Ovary (tissue), 9 donors: Measurements from ENCODE around the gene WDR38. TPM values are rescaled to one million over a fixed set of nuclear protein-coding genes. Genes with fewer than 3 reads are reported as not detected.

Source experiments
- DNase-seq, 5 donors: peaks; one replicate each; pipeline ENCODE4 v3.0.0-alpha.2; 2019 to 2020
- H3K27ac ChIP-seq, 2 donors: fragments of 200-600 bp; one replicate each; pipeline versions ENCODE4 v1.5.1 to v1.8.0; 2019 to 2022
- H3K27me3 ChIP-seq: fragments of 200-600 bp; one replicate; pipeline ENCODE4 v1.8.0; 2022
- H3K36me3 ChIP-seq: fragments of 200-600 bp; sonication (generic); one replicate; pipeline ENCODE4 v1.5.1; 2019
- H3K4me1 ChIP-seq: one replicate; pipeline ENCODE4 v1.8.1; 2013; ENCODE audit warnings: mild to moderate bottlenecking, moderate library complexity; ENCODE audit not compliant: insufficient read depth
- H3K4me3 ChIP-seq: fragments of 200-600 bp; sonication (generic); one replicate; pipeline ENCODE4 v1.5.1; 2017
- H3K9me3 ChIP-seq, 2 donors: fragments of 200-600 bp in 1 of 2; sonication (generic) in 1 of 2; one replicate each; pipeline versions ENCODE4 v1.5.1 to v1.8.1; 2013 to 2019; ENCODE audit warnings: mild to moderate bottlenecking in 1 of 2, moderate library complexity in 1 of 2
- CTCF ChIP-seq, 3 donors: fragments of 450-650 bp in 2 of 3; fragments of 200-600 bp in 1 of 3; IDR thresholded peaks; one replicate each; pipeline versions ENCODE4 v1.5.1 to v1.8.0; 2016 to 2022; ENCODE audit warnings: antibody characterized with exemption in 3 of 3, mild to moderate bottlenecking in 1 of 3
- EP300 ChIP-seq: sonication (generic); formaldehyde crosslinking; IDR thresholded peaks from one replicate; pipeline ENCODE4 v1.6.1; 2017; ENCODE audit warnings: antibody characterized with exemption
- POLR2A ChIP-seq: fragments of 450-650 bp; IDR thresholded peaks from one replicate; pipeline ENCODE4 v1.6.1; 2017; ENCODE audit warnings: antibody characterized with exemption, mild to moderate bottlenecking, moderate library complexity
- WGBS, 3 donors: extraction: QIAGEN DNeasy Blood & Tissue Kit in 1 of 3; methylation state at CpG; one replicate each; pipeline versions ENCODE4 v1.1.5 to v1.1.7; 2013 to 2017; 5-methylcytosine and 5-hydroxymethylcytosine counted together
- intact Hi-C, 4 donors: fragments of 100-400 bp; cut with DNase I; formaldehyde crosslinking; loops; one replicate each; pipeline versions ENCODE4 v1.11.0 to v1.15.1; 2022 to 2023
- polyA plus RNA-seq, 2 donors: library from polyadenylated mRNA; stranded (reverse); fragments of 200-250 nt in 1 of 2; fragments of 350-450 nt in 1 of 2; fragmentation: Illumina TruSeq in 1 of 2; extraction: RNeasy Lipid Tissue Mini Kit (QIAGEN cat#74804) in 1 of 2; gene quantifications; one replicate each; pipeline ENCODE4 v1.2.3, GENCODE V29; 2013 to 2014
- total RNA-seq, 7 donors: library from RNA; depleted of rRNA in 2 of 7; stranded (reverse); fragments of >200 nt in 2 of 7; fragmentation: NEBNext Ultra II Directional in 3 of 7; extraction: Animal tissue kit (Norgen Biotek cat#: 25700) in 3 of 7; gene quantifications; one replicate each; pipeline versions ENCODE4 v1.1.0 to v1.2.4, GENCODE V29; 2016 to 2023
- donor health status: DM: no; HTN: no; CAD: no; lungs with moderate emphysema.
- donor health status: DM: no; HTN: no; CAD: no.
- donor health status: Bipolar disorder and iron deficiency.
- donor health status: DM: yes; HTN: yes; CAD: no.
- donor health status: DM: no; HTN: no; CAD: no.
- donor health status: DM: yes; HTN: yes; CAD: no.

WDR38 gene
- total and polyA plus RNA-seq, 9 donors, result 0.94 to 22.5 (median 1.4) TPM; not detected in 5

- DNase-seq, result no peak
- H3K4me3 ChIP-seq, result no peak overlapping the region
- peaks cover 14% of the 10 kb centered on the region for H3K4me1 ChIP-seq
- TF ChIP-seq CTCF (IDR thresholded peaks at IDR 0.05), result no peak
- TF ChIP-seq EP300, result no peak
- TF ChIP-seq POLR2A, result no peak
- no peak overlapping the region for H3K27ac ChIP-seq
- intact Hi-C loops, result loop anchor here in 1 of 4 donors (10.0 kb wide), 1 partner anchor 64 kb away; no protein-coding TSS in a partner anchor
- H3K9me3 ChIP-seq, result no peaks in the 10 kb centered on the region
- H3K36me3 ChIP-seq, result no peaks in the 10 kb centered on the region
- no peaks in the 10 kb centered on the region for H3K27me3 ChIP-seq
- 72 to 81% (median 78%) methylated on average over 11 of the region's 11 CpGs for WGBS, 3 donors
These were observed 17.9 kb downstream of the WDR38 start for GRCh38 chr9:124871156-124871561.

GRCh38 chr9:124873664-124874063 lies 20.4 kb downstream of the WDR38 start:
- Histone ChIP-seq H3K4me3 (no peak overlapping the region), H3K36me3 (no peaks in the 10 kb centered on the region), H3K4me1 (peaks cover 11% of the 10 kb centered on the region), H3K27ac (no peak overlapping the region), H3K9me3 (no peaks in the 10 kb centered on the region), H3K27me3 (no peaks in the 10 kb centered on the region)
- DNase-seq, result no peak
- 87 to 92% (median 88%) methylated on average over 14 of the region's 14 CpGs for WGBS, 3 donors
- TF ChIP-seq CTCF (IDR thresholded peaks at IDR 0.05), result no peak
- TF ChIP-seq EP300, result no peak
- no peak for TF ChIP-seq POLR2A
- intact Hi-C loops, result loop anchor here in 1 of 4 donors (10.0 kb wide), 1 partner anchor 61 kb away; no protein-coding TSS in a partner anchor

- Histone ChIP-seq H3K36me3 (no peaks in the 10 kb centered on the region), H3K9me3 (no peaks in the 10 kb centered on the region), H3K4me1 (peaks cover 3% of the 10 kb centered on the region), H3K4me3 (no peak overlapping the region), H3K27ac (no peak overlapping the region), H3K27me3 (no peaks in the 10 kb centered on the region)
- DNase-seq, result no peak
- TF ChIP-seq POLR2A, result no peak
- TF ChIP-seq CTCF (IDR thresholded peaks at IDR 0.05), result no peak
- TF ChIP-seq EP300, result no peak
- WGBS, 3 donors, result 71 to 75% (median 72%) methylated on average over 6 of the region's 6 CpGs
- intact Hi-C loops, result loop anchor here in 1 of 4 donors (10.0 kb wide), 1 partner anchor 59 kb away; no protein-coding TSS in a partner anchor
These were observed 22.2 kb downstream of the WDR38 start for GRCh38 chr9:124875501-124875900.

GRCh38 chr9:124877021-124877782 lies 23.9 kb downstream of the WDR38 start:
- Histone ChIP-seq H3K4me3 (no peak overlapping the region), H3K27ac (no peak overlapping the region), H3K36me3 (no peaks in the 10 kb centered on the region), H3K9me3 (no peaks in the 10 kb centered on the region), H3K4me1 (peaks cover 3% of the 10 kb centered on the region), H3K27me3 (no peaks in the 10 kb centered on the region)
- 80 to 84% (median 81%) methylated on average over 14 of the region's 14 CpGs for WGBS, 3 donors
- intact Hi-C loops, result loop anchor here in 1 of 4 donors (10.0 kb wide), 1 partner anchor 58 kb away; no protein-coding TSS in a partner anchor
- TF ChIP-seq CTCF (IDR thresholded peaks at IDR 0.05), result no peak
- TF ChIP-seq EP300, result no peak
- TF ChIP-seq POLR2A, result no peak
- DNase-seq, result no peak
